GM18507 (cell line): Measurements from ENCODE around the gene ZBTB18.

Source experiments
- DNase-seq: peaks from one replicate; pipeline ENCODE4 v3.0.0; 2011; ENCODE audit warnings: low read depth; ENCODE audit not compliant: insufficient read length; ENCODE audit errors: extremely low spot score
- FAIRE-seq: peaks from 2 replicates; lab custom pipeline; 2011; peaks lifted over from hg19 to GRCh38; lab: Jason Lieb, UNC

The ZBTB18 gene

DNA sequence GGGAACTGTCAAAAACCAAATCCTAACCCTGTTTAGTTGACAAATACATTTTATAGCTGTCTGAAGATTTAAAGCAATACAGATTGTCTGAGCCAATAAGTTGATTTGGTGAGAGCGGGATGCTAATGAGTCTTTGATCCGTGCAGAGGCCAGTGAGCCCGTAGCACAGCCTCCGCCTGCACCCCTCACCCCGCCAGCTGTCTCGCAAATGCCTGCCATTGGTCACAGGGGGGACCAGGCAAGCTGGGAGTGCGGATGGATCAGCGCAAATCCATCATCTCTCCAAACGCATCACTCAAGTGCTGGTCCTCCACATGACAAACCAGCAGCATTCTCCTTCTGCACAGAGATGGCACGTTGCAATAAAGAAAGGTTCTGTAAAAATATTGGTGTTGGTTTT lies 51.0 kb downstream of the ZBTB18 start:
- FAIRE-seq: no peak

DNA sequence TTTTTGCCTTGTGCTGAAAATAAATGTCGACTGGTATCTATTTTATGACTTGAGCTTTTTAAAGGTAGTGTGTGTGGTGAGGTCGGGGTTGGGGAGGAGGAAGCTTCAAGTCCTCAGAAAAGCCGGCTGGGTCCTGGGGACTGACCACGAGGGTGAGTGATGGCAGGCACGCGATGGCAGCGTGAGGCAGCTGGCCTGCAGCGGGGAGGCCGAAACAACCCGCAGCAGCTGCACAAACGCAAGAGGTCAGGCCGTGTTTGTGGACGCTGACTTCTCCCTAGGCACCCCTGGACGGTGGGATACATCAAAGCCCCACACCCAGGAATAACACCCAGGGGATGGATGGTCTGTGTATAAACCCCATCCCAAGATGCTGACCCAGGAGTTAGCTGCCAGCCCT lies 51.4 kb downstream of the ZBTB18 start:
- DNase-seq (no peak), FAIRE-seq (no peak)

More for the DNA sequence above, 51.0 kb downstream of the ZBTB18 start:
- no peak for DNase-seq

DNA sequence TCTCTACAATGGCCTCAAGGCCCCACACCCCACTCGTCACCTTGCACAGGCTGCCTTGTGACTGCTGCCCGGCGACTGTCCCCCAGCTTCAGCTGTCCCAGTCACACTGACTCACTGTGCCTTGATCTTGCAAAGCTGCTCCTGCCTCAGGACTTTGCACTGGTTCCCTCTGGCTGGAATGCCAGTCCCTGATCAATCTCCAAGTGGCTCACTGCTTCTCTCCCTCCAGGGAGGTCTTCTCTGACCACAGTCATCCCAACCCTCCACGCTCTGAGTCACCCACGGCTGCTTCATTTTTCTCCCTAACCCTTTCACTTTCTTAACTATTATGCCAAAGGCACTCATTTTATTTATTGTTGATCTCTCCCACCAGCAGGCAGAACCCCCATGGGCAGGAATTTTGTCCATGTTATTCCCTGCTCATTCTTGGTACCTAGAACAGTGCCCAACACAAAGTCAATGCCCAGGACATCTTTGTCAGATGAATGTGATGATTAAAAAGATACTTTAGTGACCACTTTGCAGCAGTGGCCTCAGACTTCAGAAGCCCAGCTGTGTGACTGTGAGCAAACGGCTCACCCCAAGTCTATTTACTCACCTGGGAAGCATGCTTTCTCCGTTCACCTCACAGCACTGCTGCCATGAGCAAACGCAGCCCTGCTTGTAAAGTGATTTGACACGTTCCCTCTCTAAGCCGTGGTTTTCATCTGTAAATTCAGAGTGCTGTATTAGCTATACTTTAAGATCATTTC lies 53.4 kb downstream of the ZBTB18 start:
- DNase-seq: no peak

DNA sequence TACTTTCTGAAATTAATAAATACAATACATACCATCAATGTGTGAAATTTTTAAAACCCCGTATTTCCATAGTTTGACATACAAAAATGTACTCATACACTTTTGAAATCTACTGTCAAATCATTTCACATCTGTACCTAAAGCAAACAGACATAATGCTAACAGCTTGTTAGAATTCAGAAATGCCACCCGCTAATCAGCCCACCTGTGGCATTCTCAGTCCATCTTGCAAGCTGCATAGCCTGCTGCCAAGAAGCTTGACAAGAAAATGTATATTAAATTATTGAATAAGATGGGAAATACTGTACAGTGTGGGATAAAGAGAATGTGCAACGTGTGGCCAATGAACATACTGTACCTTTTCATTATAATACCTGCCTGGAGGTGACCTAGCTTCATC lies 55.1 kb downstream of the ZBTB18 start:
- no peak for DNase-seq
- no peak for FAIRE-seq

More for the DNA sequence above, 53.4 kb downstream of the ZBTB18 start:
- FAIRE-seq: no peak
